M059J (cell line): ENCODE data around the gene PERCC1. TPM values are rescaled to one million over a fixed set of nuclear protein-coding genes. Genes with fewer than 3 reads are reported as not detected.

ENCODE experiments used
- DNase-seq: peaks from one replicate; pipeline ENCODE4 v3.0.0-alpha.2; 2012; ENCODE audit warnings: low read depth
- total RNA-seq: library from RNA; depleted of rRNA; stranded (reverse); fragments of >200 nt; shearing (Covaris generic); gene quantifications from 2 replicates; pipeline ENCODE4 v1.2.3, GENCODE V29; 2014; rRNA removed

The PERCC1 gene
- total RNA-seq, result not detected in 2 replicates

- DNase-seq, result no peak
Observed at GRCh38 chr16:1430759-1431496, at the start of gene PERCC1. Gene PERCC1 (plus strand): TSS chr16:1431078. CDS start chr16:1432594, 1,516 bp downstream.

GRCh38 chr16:1381612-1382406, 49.1 kb upstream of the PERCC1 start:
- no peak for DNase-seq

- DNase-seq, result no peak
Observed at GRCh38 chr16:1383556-1383955, 47.3 kb upstream of the PERCC1 start.

GRCh38 chr16:1385232-1385631, 45.6 kb upstream of the PERCC1 start:
- no peak for DNase-seq

- DNase-seq, result no peak
Observed at GRCh38 chr16:1387331-1387730, 43.5 kb upstream of the PERCC1 start.

- DNase-seq, result no peak
Observed at GRCh38 chr16:1389762-1390161, 41.1 kb upstream of the PERCC1 start.

GRCh38 chr16:1390239-1390779, 40.6 kb upstream of the PERCC1 start:
- DNase-seq, result no peak

GRCh38 chr16:1392826-1393225, 38.1 kb upstream of the PERCC1 start:
- DNase-seq, result no peak

- DNase-seq, result no peak
Observed at GRCh38 chr16:1393613-1394176, 37.2 kb upstream of the PERCC1 start.

GRCh38 chr16:1394367-1394951, 36.4 kb upstream of the PERCC1 start:
- no peak for DNase-seq

GRCh38 chr16:1395444-1396031, 35.3 kb upstream of the PERCC1 start:
- no peak for DNase-seq

- no peak for DNase-seq
Observed at GRCh38 chr16:1397779-1398178, 33.1 kb upstream of the PERCC1 start.

- DNase-seq, result no peak
Observed at GRCh38 chr16:1398351-1398750, 32.5 kb upstream of the PERCC1 start.

GRCh38 chr16:1398826-1399581, 31.9 kb upstream of the PERCC1 start:
- DNase-seq, result no peak

GRCh38 chr16:1401061-1401757, 29.7 kb upstream of the PERCC1 start:
- no peak for DNase-seq

- no peak for DNase-seq
Observed at GRCh38 chr16:1401758-1402154, 29.1 kb upstream of the PERCC1 start.

- DNase-seq, result no peak
Observed at GRCh38 chr16:1403036-1403435, 27.8 kb upstream of the PERCC1 start.

GRCh38 chr16:1403733-1404132, 27.1 kb upstream of the PERCC1 start:
- DNase-seq, result no peak

GRCh38 chr16:1407753-1408152, 23.1 kb upstream of the PERCC1 start:
- DNase-seq, result no peak

GRCh38 chr16:1408171-1408837, 22.6 kb upstream of the PERCC1 start:
- DNase-seq, result peak; percentile 69
